ENCODE results near the gene POP7. TPM values are rescaled to one million over a fixed set of nuclear protein-coding genes. Genes with fewer than 3 reads are reported as not detected.

POP7 gene
- total RNA-seq, 1 experiment from 2014 or later, result 79.2 TPM

GRCh38 chr7:100752994-100753393 is 47.1 kb downstream of the POP7 start:
- ChIA-PET POLR2A (no interaction called here), CTCF (interaction anchor here (0.8 kb wide), 1 partner anchor 47 kb away, joined by 3 read pairs; the partner anchor contains the start of gene POP7)
- H3K4me3 Mint-ChIP-seq, result no peak overlapping the region
- peaks cover 9% of the 10 kb centered on the region; the same call in 1 of the 2 replicates for H3K4me1 Mint-ChIP-seq
- no peak overlapping the region for H3K27ac Mint-ChIP-seq
- ATAC-seq (no peak), DNase-seq (ENCODE audit: low spot score) (no peak)
- H3K36me3 Mint-ChIP-seq, result no peaks in the 10 kb centered on the region
- H3K27me3 Mint-ChIP-seq (ENCODE audit: low read depth), result peaks cover 16% of the 10 kb centered on the region
- TF ChIP-seq ZNF281 (CRISPR knock-in tag; IDR thresholded peaks at IDR 0.05), result no peak
- no peak for TF ChIP-seq SP1 (CRISPR knock-in tag; conservative IDR thresholded peaks at IDR 0.05)
- TF ChIP-seq TEAD4 (CRISPR knock-in tag; IDR thresholded peaks at IDR 0.05), result no peak
- TF ChIP-seq, protein P1, sequence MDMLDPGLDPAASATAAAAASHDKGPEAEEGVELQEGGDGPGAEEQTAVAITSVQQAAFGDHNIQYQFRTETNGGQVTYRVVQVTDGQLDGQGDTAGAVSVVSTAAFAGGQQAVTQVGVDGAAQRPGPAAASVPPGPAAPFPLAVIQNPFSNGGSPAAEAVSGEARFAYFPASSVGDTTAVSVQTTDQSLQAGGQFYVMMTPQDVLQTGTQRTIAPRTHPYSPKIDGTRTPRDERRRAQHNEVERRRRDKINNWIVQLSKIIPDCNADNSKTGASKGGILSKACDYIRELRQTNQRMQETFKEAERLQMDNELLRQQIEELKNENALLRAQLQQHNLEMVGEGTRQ (CRISPR knock-in tag; IDR thresholded peaks at IDR 0.05), result no peak
- no peak for TF ChIP-seq KAT7 (CRISPR knock-in tag; IDR thresholded peaks at IDR 0.05; ENCODE audit: borderline replicate concordance)
- no peak for TF ChIP-seq EMX1 (CRISPR knock-in tag; IDR thresholded peaks at IDR 0.05)
- peaks cover 5% of the 10 kb centered on the region for H3K9me3 Mint-ChIP-seq

DNA sequence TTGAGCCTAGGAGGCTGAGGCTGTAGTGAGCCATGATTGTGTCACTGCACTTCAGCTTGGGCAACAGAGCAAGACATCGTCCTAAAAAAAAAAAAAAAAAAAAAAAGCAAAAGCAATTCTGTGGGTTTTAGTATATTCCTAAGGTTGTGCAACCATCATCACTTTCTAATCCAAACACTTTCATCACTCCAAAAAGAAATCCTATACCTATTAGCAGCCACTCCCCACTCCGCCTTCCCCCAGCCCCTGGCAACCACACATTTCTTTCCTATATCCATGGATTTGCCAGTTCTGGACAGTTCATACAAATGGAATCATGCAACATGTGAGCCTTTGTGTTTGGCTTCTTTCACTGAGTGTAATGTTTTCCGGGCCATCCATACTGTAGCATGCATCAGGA is 47.8 kb downstream of the POP7 start:
- CTCF ChIA-PET, result interaction anchor here (0.6 to 0.8 kb wide), 2 partner anchors 29 to 48 kb away, joined by 3 read pairs; partner anchors contain the start of gene POP7
- POLR2A ChIA-PET, result interaction anchor here (0.7 kb wide), 1 partner anchor 136 kb away, joined by 4 read pairs; no protein-coding TSS in a partner anchor
- TF ChIP-seq PRRX2 (CRISPR knock-in tag; IDR thresholded peaks at IDR 0.05), result no peak
- TF ChIP-seq NFE2L1 (CRISPR knock-in tag; IDR thresholded peaks at IDR 0.05), result no peak
- no peak for TF ChIP-seq SP1 (CRISPR knock-in tag; conservative IDR thresholded peaks at IDR 0.05)
- TF ChIP-seq SOX15 (CRISPR knock-in tag; IDR thresholded peaks at IDR 0.05), result no peak
- no peak for TF ChIP-seq NR1H2 (CRISPR knock-in tag; IDR thresholded peaks at IDR 0.05)
- no peak for TF ChIP-seq NR3C1 (CRISPR knock-in tag; conservative IDR thresholded peaks at IDR 0.05; ENCODE audit: low read depth)
- TF ChIP-seq, protein P2, sequence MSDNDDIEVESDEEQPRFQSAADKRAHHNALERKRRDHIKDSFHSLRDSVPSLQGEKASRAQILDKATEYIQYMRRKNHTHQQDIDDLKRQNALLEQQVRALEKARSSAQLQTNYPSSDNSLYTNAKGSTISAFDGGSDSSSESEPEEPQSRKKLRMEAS (CRISPR knock-in tag; IDR thresholded peaks at IDR 0.05), result no peak
- TF ChIP-seq ZNF232 (CRISPR knock-in tag; IDR thresholded peaks at IDR 0.05), result no peak
- TF ChIP-seq SMAD3 (CRISPR knock-in tag; IDR thresholded peaks at IDR 0.05; ENCODE audit: borderline replicate concordance), result no peak
- TF ChIP-seq, protein P3, sequence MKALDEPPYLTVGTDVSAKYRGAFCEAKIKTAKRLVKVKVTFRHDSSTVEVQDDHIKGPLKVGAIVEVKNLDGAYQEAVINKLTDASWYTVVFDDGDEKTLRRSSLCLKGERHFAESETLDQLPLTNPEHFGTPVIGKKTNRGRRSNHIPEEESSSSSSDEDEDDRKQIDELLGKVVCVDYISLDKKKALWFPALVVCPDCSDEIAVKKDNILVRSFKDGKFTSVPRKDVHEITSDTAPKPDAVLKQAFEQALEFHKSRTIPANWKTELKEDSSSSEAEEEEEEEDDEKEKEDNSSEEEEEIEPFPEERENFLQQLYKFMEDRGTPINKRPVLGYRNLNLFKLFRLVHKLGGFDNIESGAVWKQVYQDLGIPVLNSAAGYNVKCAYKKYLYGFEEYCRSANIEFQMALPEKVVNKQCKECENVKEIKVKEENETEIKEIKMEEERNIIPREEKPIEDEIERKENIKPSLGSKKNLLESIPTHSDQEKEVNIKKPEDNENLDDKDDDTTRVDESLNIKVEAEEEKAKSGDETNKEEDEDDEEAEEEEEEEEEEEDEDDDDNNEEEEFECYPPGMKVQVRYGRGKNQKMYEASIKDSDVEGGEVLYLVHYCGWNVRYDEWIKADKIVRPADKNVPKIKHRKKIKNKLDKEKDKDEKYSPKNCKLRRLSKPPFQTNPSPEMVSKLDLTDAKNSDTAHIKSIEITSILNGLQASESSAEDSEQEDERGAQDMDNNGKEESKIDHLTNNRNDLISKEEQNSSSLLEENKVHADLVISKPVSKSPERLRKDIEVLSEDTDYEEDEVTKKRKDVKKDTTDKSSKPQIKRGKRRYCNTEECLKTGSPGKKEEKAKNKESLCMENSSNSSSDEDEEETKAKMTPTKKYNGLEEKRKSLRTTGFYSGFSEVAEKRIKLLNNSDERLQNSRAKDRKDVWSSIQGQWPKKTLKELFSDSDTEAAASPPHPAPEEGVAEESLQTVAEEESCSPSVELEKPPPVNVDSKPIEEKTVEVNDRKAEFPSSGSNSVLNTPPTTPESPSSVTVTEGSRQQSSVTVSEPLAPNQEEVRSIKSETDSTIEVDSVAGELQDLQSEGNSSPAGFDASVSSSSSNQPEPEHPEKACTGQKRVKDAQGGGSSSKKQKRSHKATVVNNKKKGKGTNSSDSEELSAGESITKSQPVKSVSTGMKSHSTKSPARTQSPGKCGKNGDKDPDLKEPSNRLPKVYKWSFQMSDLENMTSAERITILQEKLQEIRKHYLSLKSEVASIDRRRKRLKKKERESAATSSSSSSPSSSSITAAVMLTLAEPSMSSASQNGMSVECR (CRISPR knock-in tag; IDR thresholded peaks at IDR 0.05; ENCODE audit: borderline replicate concordance), result no peak
- TF ChIP-seq RELA (CRISPR knock-in tag; IDR thresholded peaks at IDR 0.05; ENCODE audit: borderline replicate concordance), result no peak
- TF ChIP-seq, protein P4, sequence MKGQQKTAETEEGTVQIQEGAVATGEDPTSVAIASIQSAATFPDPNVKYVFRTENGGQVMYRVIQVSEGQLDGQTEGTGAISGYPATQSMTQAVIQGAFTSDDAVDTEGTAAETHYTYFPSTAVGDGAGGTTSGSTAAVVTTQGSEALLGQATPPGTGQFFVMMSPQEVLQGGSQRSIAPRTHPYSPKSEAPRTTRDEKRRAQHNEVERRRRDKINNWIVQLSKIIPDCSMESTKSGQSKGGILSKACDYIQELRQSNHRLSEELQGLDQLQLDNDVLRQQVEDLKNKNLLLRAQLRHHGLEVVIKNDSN (CRISPR knock-in tag; IDR thresholded peaks at IDR 0.05), result no peak
- TF ChIP-seq JUN (CRISPR knock-in tag; IDR thresholded peaks at IDR 0.05), result no peak
- TF ChIP-seq, protein P5, sequence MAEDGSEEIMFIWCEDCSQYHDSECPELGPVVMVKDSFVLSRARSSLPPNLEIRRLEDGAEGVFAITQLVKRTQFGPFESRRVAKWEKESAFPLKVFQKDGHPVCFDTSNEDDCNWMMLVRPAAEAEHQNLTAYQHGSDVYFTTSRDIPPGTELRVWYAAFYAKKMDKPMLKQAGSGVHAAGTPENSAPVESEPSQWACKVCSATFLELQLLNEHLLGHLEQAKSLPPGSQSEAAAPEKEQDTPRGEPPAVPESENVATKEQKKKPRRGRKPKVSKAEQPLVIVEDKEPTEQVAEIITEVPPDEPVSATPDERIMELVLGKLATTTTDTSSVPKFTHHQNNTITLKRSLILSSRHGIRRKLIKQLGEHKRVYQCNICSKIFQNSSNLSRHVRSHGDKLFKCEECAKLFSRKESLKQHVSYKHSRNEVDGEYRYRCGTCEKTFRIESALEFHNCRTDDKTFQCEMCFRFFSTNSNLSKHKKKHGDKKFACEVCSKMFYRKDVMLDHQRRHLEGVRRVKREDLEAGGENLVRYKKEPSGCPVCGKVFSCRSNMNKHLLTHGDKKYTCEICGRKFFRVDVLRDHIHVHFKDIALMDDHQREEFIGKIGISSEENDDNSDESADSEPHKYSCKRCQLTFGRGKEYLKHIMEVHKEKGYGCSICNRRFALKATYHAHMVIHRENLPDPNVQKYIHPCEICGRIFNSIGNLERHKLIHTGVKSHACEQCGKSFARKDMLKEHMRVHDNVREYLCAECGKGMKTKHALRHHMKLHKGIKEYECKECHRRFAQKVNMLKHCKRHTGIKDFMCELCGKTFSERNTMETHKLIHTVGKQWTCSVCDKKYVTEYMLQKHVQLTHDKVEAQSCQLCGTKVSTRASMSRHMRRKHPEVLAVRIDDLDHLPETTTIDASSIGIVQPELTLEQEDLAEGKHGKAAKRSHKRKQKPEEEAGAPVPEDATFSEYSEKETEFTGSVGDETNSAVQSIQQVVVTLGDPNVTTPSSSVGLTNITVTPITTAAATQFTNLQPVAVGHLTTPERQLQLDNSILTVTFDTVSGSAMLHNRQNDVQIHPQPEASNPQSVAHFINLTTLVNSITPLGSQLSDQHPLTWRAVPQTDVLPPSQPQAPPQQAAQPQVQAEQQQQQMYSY (CRISPR knock-in tag; IDR thresholded peaks at IDR 0.05), result no peak
- TF ChIP-seq FOXP4 (CRISPR knock-in tag; IDR thresholded peaks at IDR 0.05), result no peak
- no peak for TF ChIP-seq OVOL2 (CRISPR knock-in tag; IDR thresholded peaks at IDR 0.05; ENCODE audit: borderline replicate concordance)

More for the DNA sequence above, 47.8 kb downstream of the POP7 start:
- no peak overlapping the region for H3K27ac Mint-ChIP-seq
- peaks cover 5% of the 10 kb centered on the region for H3K9me3 Mint-ChIP-seq
- no peak overlapping the region for H3K4me3 Mint-ChIP-seq
- peaks cover 16% of the 10 kb centered on the region for H3K27me3 Mint-ChIP-seq (ENCODE audit: low read depth)
- DNase-seq (ENCODE audit: low spot score) (no peak), ATAC-seq (no peak)
- H3K36me3 Mint-ChIP-seq, result no peaks in the 10 kb centered on the region
- H3K4me1 Mint-ChIP-seq, result peaks cover 9% of the 10 kb centered on the region; the same call in 1 of the 2 replicates

All from WTC11 (cell line).